ENCODE measurements around the gene ZNF646. TPM values are rescaled to one million over a fixed set of nuclear protein-coding genes. Genes with fewer than 3 reads are reported as not detected.
A peak's percentile ranks its signal among the peaks of the same experiment; 100 is the strongest.

ZNF646 gene
- total and polyA plus RNA-seq, 2 of the 13 experiments (the other 11 are each of a cell fraction or from before 2014, with no cell fraction given): 3.4 to 10.9 TPM

GRCh38 chr16:31117384-31118222 lies 43.4 kb downstream of the ZNF646 start, which contains the start of gene KAT8 (continued):
- no peak for TF ChIP-seq ZNF562 (CRISPR knock-in tag; IDR thresholded peaks at IDR 0.05; ENCODE audit: borderline replicate concordance)
- TF ChIP-seq ZNF564 (CRISPR knock-in tag; IDR thresholded peaks at IDR 0.05): 0 out of 2 replicates have a peak, but pooled peaks have one; percentile 38
- peak; percentile 61; the same call in 1 of the 2 replicates for TF ChIP-seq HDAC2 (CRISPR knock-in tag; IDR thresholded peaks at IDR 0.05)
- TF ChIP-seq IKZF4 (CRISPR knock-in tag; IDR thresholded peaks at IDR 0.05; ENCODE audit: borderline replicate concordance, low read depth, not compliant biosample characterization): no peak
- TF ChIP-seq ZNF687 (CRISPR knock-in tag; IDR thresholded peaks at IDR 0.05): peak; percentile 88
- TF ChIP-seq ZNF777 (CRISPR knock-in tag; IDR thresholded peaks at IDR 0.05): 0 out of 2 replicates have a peak, but pooled peaks have one; percentile 26
- TF ChIP-seq MIXL1 (CRISPR knock-in tag; IDR thresholded peaks at IDR 0.05): peak; percentile 63; the same call in 1 of the 2 replicates
- TF ChIP-seq NCOA1 (CRISPR knock-in tag; IDR thresholded peaks at IDR 0.05): no peak
- peak; percentile 90 for TF ChIP-seq POGK (CRISPR knock-in tag; conservative IDR thresholded peaks at IDR 0.05)
- peak; percentile 85 for TF ChIP-seq YEATS2 (CRISPR knock-in tag; IDR thresholded peaks at IDR 0.05; ENCODE audit: borderline replicate concordance)
- 0 out of 2 replicates have a peak, but pooled peaks have one; percentile 70 for TF ChIP-seq ZNF710 (CRISPR knock-in tag; IDR thresholded peaks at IDR 0.05; ENCODE audit: borderline replicate concordance)
- peak; percentile 39 for TF ChIP-seq ZBTB26 (CRISPR knock-in tag; IDR thresholded peaks at IDR 0.05; ENCODE audit: borderline replicate concordance)
- TF ChIP-seq MEIS2 (CRISPR knock-in tag; IDR thresholded peaks at IDR 0.05): peak; percentile 6
- peak; percentile 92; the same call in 1 of the 2 replicates for TF ChIP-seq SIN3A (IDR thresholded peaks at IDR 0.05; ENCODE audit: borderline replicate concordance, low read depth, low read length)
- TF ChIP-seq KDM6A (CRISPR knock-in tag; IDR thresholded peaks at IDR 0.05; ENCODE audit: low read depth): no peak
- TF ChIP-seq TBX2 (CRISPR knock-in tag; IDR thresholded peaks at IDR 0.05; ENCODE audit: borderline replicate concordance): peak; percentile 82; the same call in 1 of the 2 replicates
- TF ChIP-seq THAP7 (CRISPR knock-in tag; IDR thresholded peaks at IDR 0.05): peak; percentile 93
- TF ChIP-seq ZNF547 (CRISPR knock-in tag; IDR thresholded peaks at IDR 0.05): peak; percentile 88
